ACC112 (cell line): Measurements from ENCODE around the gene TMCC1.

Source experiments
- H2AFZ ChIP-seq: fragments of 200-600 bp; sonication (generic); one replicate; pipeline ENCODE4 v1.6.0; 2017; ENCODE audit warnings: antibody characterized with exemption, low read length; ENCODE audit not compliant: unreplicated experiment
- H3K27ac ChIP-seq: fragments of 200-600 bp; sonication (generic); 2 replicates; pipeline ENCODE4 v1.5.1; 2014; ENCODE audit warnings: low read depth, mild to moderate bottlenecking, antibody characterized with exemption, low read length, moderate library complexity
- H3K27me3 ChIP-seq: fragments of 200-600 bp; sonication (generic); 2 replicates; pipeline ENCODE4 v1.6.1; 2014; ENCODE audit warnings: mild to moderate bottlenecking, antibody characterized with exemption, low read length, moderate library complexity, mixed read lengths; ENCODE audit not compliant: insufficient read depth
- H3K36me3 ChIP-seq: fragments of 200-600 bp; sonication (generic); 2 replicates; pipeline ENCODE4 v1.6.1; 2016; ENCODE audit warnings: mild to moderate bottlenecking, antibody characterized with exemption, low read length, moderate library complexity, mixed read lengths; ENCODE audit not compliant: insufficient read depth
- H3K4me1 ChIP-seq: fragments of 200-600 bp; sonication (generic); one replicate; pipeline ENCODE4 v1.6.1; 2016; ENCODE audit warnings: low read length, mixed read lengths; ENCODE audit not compliant: insufficient read depth, unreplicated experiment, control insufficient read depth
- H3K4me3 ChIP-seq: fragments of 200-600 bp; sonication (generic); 2 replicates; pipeline ENCODE4 v1.5.1; 2014; ENCODE audit warnings: mild to moderate bottlenecking, low read depth, low read length
- H3K79me2 ChIP-seq: fragments of 200-600 bp; sonication (generic); one replicate; pipeline ENCODE4 v1.6.0; 2016; ENCODE audit warnings: low read length; ENCODE audit not compliant: control insufficient read depth, unreplicated experiment, insufficient read depth

Gene TMCC1

GRCh38 chr3:129610276-129610675, 283.2 kb downstream of the TMCC1 start:
- H2AFZ ChIP-seq = no peak overlapping the region

GRCh38 chr3:129609591-129610182, 283.8 kb downstream of the TMCC1 start:
- H3K27me3 ChIP-seq = no peaks in the 10 kb centered on the region
- no peaks in the 10 kb centered on the region for H3K36me3 ChIP-seq
- H3K4me1 ChIP-seq = peaks cover 43% of the 10 kb centered on the region
- H2AFZ ChIP-seq = no peak overlapping the region
- H3K27ac ChIP-seq = peak overlapping the region; percentile 37
- H3K79me2 ChIP-seq = peaks cover 15% of the 10 kb centered on the region
- H3K4me3 ChIP-seq = no peak overlapping the region

More at GRCh38 chr3:129610276-129610675, 283.2 kb downstream of the TMCC1 start:
- Histone ChIP-seq H3K4me1 (peaks cover 40% of the 10 kb centered on the region), H3K27me3 (no peaks in the 10 kb centered on the region), H3K27ac (peak overlapping the region; percentile 37; the same call in 1 of the 2 replicates), H3K79me2 (peaks cover 10% of the 10 kb centered on the region), H3K36me3 (no peaks in the 10 kb centered on the region), H3K4me3 (no peak overlapping the region)

- peaks cover 49% of the 10 kb centered on the region for H3K4me1 ChIP-seq
- no peaks in the 10 kb centered on the region for H3K36me3 ChIP-seq
- H3K79me2 ChIP-seq = peaks cover 22% of the 10 kb centered on the region
- no peak overlapping the region for H3K4me3 ChIP-seq
- H3K27ac ChIP-seq = peak overlapping the region; percentile 37; the same call in 1 of the 2 replicates
- H3K27me3 ChIP-seq = no peaks in the 10 kb centered on the region
- H2AFZ ChIP-seq = no peak overlapping the region
Measured at GRCh38 chr3:129608936-129609590, 284.4 kb downstream of the TMCC1 start.

- no peaks in the 10 kb centered on the region for H3K27me3 ChIP-seq
- no peak overlapping the region for H3K4me3 ChIP-seq
- peaks cover 29% of the 10 kb centered on the region for H3K79me2 ChIP-seq
- no peaks in the 10 kb centered on the region for H3K36me3 ChIP-seq
- peaks cover 56% of the 10 kb centered on the region for H3K4me1 ChIP-seq
- H2AFZ ChIP-seq = no peak overlapping the region
- no peak overlapping the region for H3K27ac ChIP-seq
Measured at GRCh38 chr3:129608087-129608935, 285.2 kb downstream of the TMCC1 start.

- Histone ChIP-seq H3K36me3 (no peaks in the 10 kb centered on the region), H3K4me3 (peak overlapping the region; percentile 72), H3K79me2 (peaks cover 37% of the 10 kb centered on the region), H3K4me1 (peaks cover 60% of the 10 kb centered on the region), H3K27ac (peak overlapping the region; percentile 68), H3K27me3 (no peaks in the 10 kb centered on the region), H2AFZ (no peak overlapping the region)
Measured at GRCh38 chr3:129607391-129608068, 286.0 kb downstream of the TMCC1 start.

- peaks cover 58% of the 10 kb centered on the region for H3K4me1 ChIP-seq
- H3K4me3 ChIP-seq = peak within 1 kb of the TSS; percentile 92
- peaks cover 44% of the 10 kb centered on the region for H3K79me2 ChIP-seq
- no peaks in the 10 kb centered on the region for H3K27me3 ChIP-seq
- H3K36me3 ChIP-seq = no peaks in the 10 kb centered on the region
- peak within 1 kb of the TSS; percentile 68 for H3K27ac ChIP-seq
- H2AFZ ChIP-seq = peak within 1 kb of the TSS; percentile 24
Measured at GRCh38 chr3:129606636-129607390, 286.7 kb downstream of the TMCC1 start, which contains the start of gene PLXND1. Gene PLXND1 (minus strand): TSS chr3:129606676. CDS start chr3:129606639, 37 bp downstream.

GRCh38 chr3:129605922-129606635, 287.4 kb downstream of the TMCC1 start:
- Histone ChIP-seq H3K79me2 (peaks cover 51% of the 10 kb centered on the region), H3K4me1 (peaks cover 52% of the 10 kb centered on the region), H3K27ac (peak overlapping the region; percentile 11; the same call in 1 of the 2 replicates), H3K36me3 (no peaks in the 10 kb centered on the region), H2AFZ (peak overlapping the region; percentile 24), H3K4me3 (peak overlapping the region; percentile 92), H3K27me3 (no peaks in the 10 kb centered on the region)

GRCh38 chr3:129605203-129605921, 288.1 kb downstream of the TMCC1 start:
- H3K4me3 ChIP-seq = peak overlapping the region; percentile 92

GRCh38 chr3:129604767-129605166, 288.7 kb downstream of the TMCC1 start:
- Histone ChIP-seq H3K36me3 (no peaks in the 10 kb centered on the region), H3K27ac (no peak overlapping the region), H2AFZ (no peak overlapping the region), H3K4me1 (peaks cover 51% of the 10 kb centered on the region), H3K27me3 (no peaks in the 10 kb centered on the region), H3K79me2 (peaks cover 64% of the 10 kb centered on the region), H3K4me3 (peak overlapping the region; percentile 92)

More at GRCh38 chr3:129605203-129605921, 288.1 kb downstream of the TMCC1 start:
- Histone ChIP-seq H2AFZ (peak overlapping the region; percentile 24), H3K4me1 (peaks cover 51% of the 10 kb centered on the region), H3K79me2 (peaks cover 59% of the 10 kb centered on the region), H3K27ac (peak overlapping the region; percentile 11; the same call in 1 of the 2 replicates), H3K36me3 (no peaks in the 10 kb centered on the region), H3K27me3 (no peaks in the 10 kb centered on the region)
